ENCODE results near the gene F7.

- no peak for TF ChIP-seq GATA2 (IDR thresholded peaks at IDR 0.05; ENCODE audit: low read depth, low read length)
- no peak for TF ChIP-seq GATA3 (IDR thresholded peaks at IDR 0.05; ENCODE audit: low read depth, low read length)
Measured at GRCh38 chr13:113116871-113117271, 11.3 kb downstream of the F7 start.

All from SH-SY5Y (cell line).